Activated CD4-positive, alpha-beta T cell treated with anti-CD3 and anti-CD28 coated beads for 36 hours (primary cell): ENCODE data around the gene CLSTN2. TPM values are rescaled to one million over a fixed set of nuclear protein-coding genes. Genes with fewer than 3 reads are reported as not detected.

Experiments
- ATAC-seq: fragments of 200-7000 bp; cut with Tn5 transposase; one replicate; pipeline ENCODE4 v1.10.0; 2021; ENCODE audit warnings: mild to moderate bottlenecking, moderate library complexity
- CTCF ChIA-PET: fragments of 350-600 bp; sonication (Branson Sonifier 250); formaldehyde crosslinking; loops from one replicate; lab custom pipeline; 2021; ENCODE audit warnings: antibody characterized with exemption; lab: Charles Lee
- POLR2A ChIA-PET: fragments of 350-600 bp; sonication (Branson Sonifier 250); formaldehyde crosslinking; loops from one replicate; lab custom pipeline; 2021; ENCODE audit warnings: antibody characterized with exemption, inconsistent platforms; lab: Charles Lee
- DNase-seq: peaks from one replicate; pipeline ENCODE4 v3.0.0-alpha.2; 2020
- H3K27ac Mint-ChIP-seq: one replicate; pipeline ENCODE4 v1.8.0; 2021; ENCODE audit warnings: mixed read lengths
- H3K27me3 Mint-ChIP-seq: one replicate; pipeline ENCODE4 v1.8.0; 2021; ENCODE audit warnings: mixed read lengths
- H3K36me3 Mint-ChIP-seq: one replicate; pipeline ENCODE4 v1.8.0; 2021; ENCODE audit warnings: low read depth, mixed read lengths
- H3K4me1 Mint-ChIP-seq: one replicate; pipeline ENCODE4 v1.8.0; 2021; ENCODE audit warnings: mixed read lengths
- H3K4me3 Mint-ChIP-seq: one replicate; pipeline ENCODE4 v1.8.0; 2021; ENCODE audit warnings: mild to moderate bottlenecking, moderate library complexity, mixed read lengths
- H3K9me3 Mint-ChIP-seq: one replicate; pipeline ENCODE4 v1.8.0; 2021; ENCODE audit warnings: low read depth, mixed read lengths
- intact Hi-C, 2 experiments: fragments of 100-400 bp; cut with DNase I in 1 of 2; cut with micrococcal nuclease in 1 of 2; formaldehyde crosslinking; loops; one replicate each; pipeline versions ENCODE4 v1.14.2 to v1.15.1; 2022 to 2024; cut with DNase I, micrococcal nuclease
- total RNA-seq, 2 experiments: library from RNA; stranded (reverse); gene quantifications; one replicate each; pipeline ENCODE4 v1.2.3, GENCODE V29; 2021

Gene CLSTN2
- total RNA-seq, 2 experiments from 2014 or later: not detected

DNA sequence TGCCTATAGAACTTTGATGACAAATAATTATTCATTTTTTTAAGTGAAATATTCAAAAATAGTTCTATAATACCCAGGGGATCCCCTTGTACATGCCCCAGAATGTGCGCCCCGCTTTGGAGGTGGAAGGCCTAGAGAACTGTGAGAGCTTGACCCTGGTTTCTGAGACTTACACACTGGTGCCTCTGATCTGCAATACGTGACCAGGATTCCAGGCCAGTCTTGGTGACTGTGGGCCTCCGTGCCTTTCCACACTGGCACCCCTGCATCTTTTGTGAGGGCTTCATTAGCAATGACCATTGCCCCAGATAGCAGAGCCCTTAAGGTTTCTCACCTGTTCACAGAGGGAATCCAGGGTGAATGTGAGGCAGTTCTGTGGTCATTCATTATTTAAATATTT, 44.0 kb downstream of the CLSTN2 start:
- DNase-seq (no peak), ATAC-seq (no peak)
- ChIA-PET CTCF (interaction anchor here (0.5 to 0.7 kb wide), 2 partner anchors 14 to 84 kb away, joined by 3 read pairs; no protein-coding TSS in a partner anchor), POLR2A (no interaction called here)
- intact Hi-C loops: no loop called here
- H3K4me3 Mint-ChIP-seq: no peak overlapping the region
- H3K27ac Mint-ChIP-seq: no peak overlapping the region
- peaks cover 3% of the 10 kb centered on the region for H3K27me3 Mint-ChIP-seq
- H3K9me3 Mint-ChIP-seq: no peaks in the 10 kb centered on the region
- H3K36me3 Mint-ChIP-seq: no peaks in the 10 kb centered on the region
- H3K4me1 Mint-ChIP-seq: no peaks in the 10 kb centered on the region

DNA sequence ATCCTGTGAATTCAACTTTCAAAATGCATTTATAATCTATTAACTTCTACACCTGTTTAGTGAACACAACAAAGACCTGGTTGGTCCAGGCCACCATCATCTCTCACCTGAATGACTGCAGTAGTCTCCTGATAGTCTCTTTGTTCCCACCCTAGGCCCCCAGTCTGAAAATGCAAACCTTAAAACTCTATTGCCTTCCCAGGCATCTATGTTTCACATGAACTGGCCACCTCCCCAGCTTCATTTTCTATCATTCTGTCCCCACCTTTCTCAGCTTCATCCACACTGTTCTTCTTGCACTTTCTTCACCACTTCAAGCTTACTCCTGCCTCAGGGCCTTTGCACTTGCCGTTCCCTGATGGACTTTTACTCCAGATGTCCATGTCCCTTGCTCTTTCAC, 45.0 kb downstream of the CLSTN2 start:
- intact Hi-C loops: no loop called here
- ATAC-seq: no peak
- POLR2A ChIA-PET: no interaction called here

DNA sequence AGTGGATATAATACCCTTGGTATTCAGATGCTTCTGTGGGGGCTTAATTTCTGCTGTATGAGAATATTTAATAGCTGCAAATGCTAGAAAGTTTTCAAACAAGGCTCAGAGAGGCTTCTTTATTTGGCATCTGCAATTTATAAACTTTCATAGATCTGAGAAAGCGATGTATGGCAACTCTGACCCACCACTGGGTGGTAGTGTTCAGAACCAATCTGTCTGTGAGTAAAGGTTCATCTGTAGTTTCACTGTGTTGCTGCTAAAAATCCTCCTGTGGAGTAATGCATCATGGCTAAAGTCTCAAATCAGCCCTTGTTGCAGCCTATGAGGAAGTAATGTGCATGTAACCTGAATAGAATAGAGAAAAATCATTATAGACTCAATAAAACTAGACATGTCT, 47.4 kb downstream of the CLSTN2 start:
- Mint-ChIP-seq H3K4me3 (no peak overlapping the region), H3K9me3 (no peaks in the 10 kb centered on the region), H3K27ac (no peak overlapping the region), H3K27me3 (peaks cover 10% of the 10 kb centered on the region), H3K36me3 (no peaks in the 10 kb centered on the region), H3K4me1 (no peaks in the 10 kb centered on the region)
- DNase-seq (no peak), ATAC-seq (no peak)
- ChIA-PET CTCF (no interaction called here), POLR2A (no interaction called here)
- intact Hi-C loops: no loop called here

More for the DNA sequence above, 45.0 kb downstream of the CLSTN2 start:
- CTCF ChIA-PET: no interaction called here
- H3K9me3 Mint-ChIP-seq: no peaks in the 10 kb centered on the region
- peaks cover 10% of the 10 kb centered on the region for H3K27me3 Mint-ChIP-seq
- no peak for DNase-seq
- no peak overlapping the region for H3K4me3 Mint-ChIP-seq
- H3K27ac Mint-ChIP-seq: no peak overlapping the region
- H3K36me3 Mint-ChIP-seq: no peaks in the 10 kb centered on the region
- H3K4me1 Mint-ChIP-seq: no peaks in the 10 kb centered on the region

DNA sequence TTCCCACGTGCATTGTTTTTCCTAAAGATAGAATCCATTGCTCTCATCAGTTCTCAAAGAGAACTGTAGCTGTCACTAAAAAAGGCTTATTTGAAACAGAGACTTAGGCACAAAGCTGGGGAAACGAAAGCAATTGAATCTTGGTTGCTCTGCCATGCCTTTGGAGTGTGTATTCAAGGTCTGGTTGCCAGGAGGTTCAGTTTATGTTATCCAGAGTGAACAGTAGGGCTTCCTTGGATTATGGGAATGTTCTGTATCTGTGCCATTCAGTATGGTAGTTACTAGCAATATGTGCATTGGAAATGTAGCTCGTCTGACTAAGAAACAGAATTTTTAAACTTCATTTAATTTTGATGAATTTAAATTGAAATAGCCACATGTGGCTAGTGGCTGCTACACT, 50.6 kb downstream of the CLSTN2 start:
- no peak overlapping the region for H3K27ac Mint-ChIP-seq
- no peak for ATAC-seq
- intact Hi-C loops: no loop called here
- no peaks in the 10 kb centered on the region for H3K36me3 Mint-ChIP-seq
- CTCF ChIA-PET: no interaction called here
- peaks cover 13% of the 10 kb centered on the region for H3K27me3 Mint-ChIP-seq
- no peaks in the 10 kb centered on the region for H3K9me3 Mint-ChIP-seq
- H3K4me1 Mint-ChIP-seq: no peaks in the 10 kb centered on the region
- POLR2A ChIA-PET: no interaction called here
- no peak for DNase-seq
- no peak overlapping the region for H3K4me3 Mint-ChIP-seq

GRCh38 chr3:139987908-139988307, 52.9 kb downstream of the CLSTN2 start:
- Mint-ChIP-seq H3K36me3 (no peaks in the 10 kb centered on the region), H3K4me1 (no peaks in the 10 kb centered on the region), H3K9me3 (no peaks in the 10 kb centered on the region), H3K27ac (no peak overlapping the region), H3K4me3 (no peak overlapping the region), H3K27me3 (peaks cover 10% of the 10 kb centered on the region)
- DNase-seq: no peak
- ATAC-seq: no peak
- CTCF ChIA-PET: interaction anchor here (0.7 kb wide), 1 partner anchor 310 kb away, joined by 3 read pairs; the partner anchor contains the start of gene NMNAT3
- POLR2A ChIA-PET: no interaction called here
- intact Hi-C loops: no loop called here

- ATAC-seq: no peak
- H3K27me3 Mint-ChIP-seq: peaks cover 10% of the 10 kb centered on the region
Measured at GRCh38 chr3:139988472-139989156, 53.6 kb downstream of the CLSTN2 start.

GRCh38 chr3:139994891-139995290, 59.9 kb downstream of the CLSTN2 start:
- H3K9me3 Mint-ChIP-seq: no peaks in the 10 kb centered on the region
- no peak overlapping the region for H3K27ac Mint-ChIP-seq
- H3K4me3 Mint-ChIP-seq: no peak overlapping the region
- POLR2A ChIA-PET: no interaction called here
- H3K27me3 Mint-ChIP-seq: peaks cover 6% of the 10 kb centered on the region
- no peaks in the 10 kb centered on the region for H3K4me1 Mint-ChIP-seq
- CTCF ChIA-PET: no interaction called here
- intact Hi-C loops: no loop called here
- H3K36me3 Mint-ChIP-seq: no peaks in the 10 kb centered on the region
- no peak for ATAC-seq
- DNase-seq: no peak

More at GRCh38 chr3:139988472-139989156, 53.6 kb downstream of the CLSTN2 start:
- Mint-ChIP-seq H3K4me3 (no peak overlapping the region), H3K4me1 (no peaks in the 10 kb centered on the region), H3K27ac (no peak overlapping the region), H3K9me3 (no peaks in the 10 kb centered on the region), H3K36me3 (no peaks in the 10 kb centered on the region)
- intact Hi-C loops: no loop called here
- POLR2A ChIA-PET: no interaction called here
- CTCF ChIA-PET: interaction anchor here (0.7 kb wide), 1 partner anchor 311 kb away, joined by 3 read pairs; the partner anchor contains the start of gene NMNAT3
- DNase-seq: no peak

DNA sequence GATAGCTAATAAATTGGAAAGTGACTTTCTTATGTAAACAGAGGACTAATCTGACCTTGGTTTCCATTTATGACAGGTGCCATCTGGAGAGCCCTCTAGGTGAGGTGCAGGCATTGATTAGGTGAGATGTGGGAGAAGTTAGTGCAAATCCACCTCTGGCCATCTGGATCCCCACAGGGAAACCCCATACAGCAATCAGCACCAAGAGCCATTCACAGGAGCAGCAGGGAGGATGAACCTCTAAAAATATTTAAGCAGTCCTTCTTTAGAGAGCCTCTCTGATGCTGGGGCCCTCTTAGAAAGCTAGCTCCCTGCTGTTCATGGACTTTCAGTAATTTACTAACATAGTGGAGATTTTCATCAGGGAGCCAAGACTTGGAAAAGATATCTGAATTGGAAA, 69.3 kb downstream of the CLSTN2 start:
- H3K9me3 Mint-ChIP-seq: no peaks in the 10 kb centered on the region
- no peak overlapping the region for H3K4me3 Mint-ChIP-seq
- no peak for DNase-seq
- no peak for ATAC-seq
- intact Hi-C loops: no loop called here
- POLR2A ChIA-PET: no interaction called here
- no peaks in the 10 kb centered on the region for H3K36me3 Mint-ChIP-seq
- no peak overlapping the region for H3K27ac Mint-ChIP-seq
- H3K27me3 Mint-ChIP-seq: peaks cover 12% of the 10 kb centered on the region
- CTCF ChIA-PET: interaction anchor here (0.5 kb wide), 1 partner anchor 23 kb away, joined by 3 read pairs; no protein-coding TSS in a partner anchor
- H3K4me1 Mint-ChIP-seq: no peaks in the 10 kb centered on the region

DNA sequence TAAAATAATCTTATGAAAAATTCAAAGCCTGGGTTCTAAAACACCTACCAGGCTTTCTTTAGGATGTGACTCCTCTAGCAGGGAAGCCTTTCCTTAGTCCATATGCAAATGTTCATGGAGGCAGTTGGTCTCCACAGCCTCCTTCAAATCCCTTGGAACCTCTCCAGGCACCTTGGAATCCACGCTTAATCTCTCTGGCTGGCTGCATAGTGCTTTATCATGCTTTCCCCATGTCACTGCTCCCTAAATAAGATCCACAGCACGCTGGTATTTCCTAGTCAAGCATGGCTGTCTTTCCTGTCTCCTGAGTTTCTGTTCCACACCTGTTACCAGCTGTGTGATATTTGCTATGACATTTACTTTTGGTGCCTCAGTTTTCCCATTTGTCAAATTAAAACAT, 71.3 kb downstream of the CLSTN2 start:
- Mint-ChIP-seq H3K27me3 (peaks cover 10% of the 10 kb centered on the region), H3K4me3 (no peak overlapping the region), H3K27ac (no peak overlapping the region), H3K4me1 (no peaks in the 10 kb centered on the region), H3K9me3 (no peaks in the 10 kb centered on the region), H3K36me3 (no peaks in the 10 kb centered on the region)
- ChIA-PET CTCF (no interaction called here), POLR2A (no interaction called here)
- DNase-seq (no peak), ATAC-seq (no peak)
- intact Hi-C loops: no loop called here

- Mint-ChIP-seq H3K27me3 (peaks cover 10% of the 10 kb centered on the region), H3K36me3 (no peaks in the 10 kb centered on the region), H3K27ac (no peak overlapping the region), H3K9me3 (no peaks in the 10 kb centered on the region), H3K4me1 (no peaks in the 10 kb centered on the region), H3K4me3 (no peak overlapping the region)
- POLR2A ChIA-PET: no interaction called here
- no peak for ATAC-seq
- CTCF ChIA-PET: no interaction called here
- intact Hi-C loops: no loop called here
- no peak for DNase-seq
Measured at GRCh38 chr3:140007081-140007480, 72.1 kb downstream of the CLSTN2 start.

- H3K9me3 Mint-ChIP-seq: no peaks in the 10 kb centered on the region
- no peak overlapping the region for H3K4me3 Mint-ChIP-seq
- intact Hi-C loops: no loop called here
- DNase-seq (no peak), ATAC-seq (no peak)
- no peaks in the 10 kb centered on the region for H3K4me1 Mint-ChIP-seq
- no peak overlapping the region for H3K27ac Mint-ChIP-seq
- no peaks in the 10 kb centered on the region for H3K36me3 Mint-ChIP-seq
- POLR2A ChIA-PET: no interaction called here
- CTCF ChIA-PET: no interaction called here
- H3K27me3 Mint-ChIP-seq: peaks cover 10% of the 10 kb centered on the region
Measured at GRCh38 chr3:140007911-140008869, 73.2 kb downstream of the CLSTN2 start.
